GM19025 (cell line): Measurements from ENCODE around the gene OPN5.
A peak's percentile ranks its signal among the peaks of the same experiment; 100 is the strongest.
"Not testable (repeated sequence)": the region's sequence is repeated elsewhere in the genome, so short reads cannot be mapped to it uniquely, and the experiment has no call there.

Experiments used
- ATAC-seq: cut with Tn5 transposase; IDR thresholded peaks from one replicate; pipeline ENCODE4 v1.9.1; 2021; ENCODE audit warnings: mild to moderate bottlenecking, low read depth, moderate library complexity; ENCODE audit not compliant: unreplicated experiment

The OPN5 gene

GRCh38 chr6:47781732-47782131 lies at the start of gene OPN5:
OPN5 (plus strand) TSS chr6:47782032; CDS start chr6:47782067, 35 bp downstream.
- ATAC-seq, result no peak

- peak; percentile 54 for ATAC-seq
Observed at GRCh38 chr6:47733879-47734558, 47.8 kb upstream of the OPN5 start.

GRCh38 chr6:47734831-47735481 lies 46.9 kb upstream of the OPN5 start:
- ATAC-seq, result no peak

DNA sequence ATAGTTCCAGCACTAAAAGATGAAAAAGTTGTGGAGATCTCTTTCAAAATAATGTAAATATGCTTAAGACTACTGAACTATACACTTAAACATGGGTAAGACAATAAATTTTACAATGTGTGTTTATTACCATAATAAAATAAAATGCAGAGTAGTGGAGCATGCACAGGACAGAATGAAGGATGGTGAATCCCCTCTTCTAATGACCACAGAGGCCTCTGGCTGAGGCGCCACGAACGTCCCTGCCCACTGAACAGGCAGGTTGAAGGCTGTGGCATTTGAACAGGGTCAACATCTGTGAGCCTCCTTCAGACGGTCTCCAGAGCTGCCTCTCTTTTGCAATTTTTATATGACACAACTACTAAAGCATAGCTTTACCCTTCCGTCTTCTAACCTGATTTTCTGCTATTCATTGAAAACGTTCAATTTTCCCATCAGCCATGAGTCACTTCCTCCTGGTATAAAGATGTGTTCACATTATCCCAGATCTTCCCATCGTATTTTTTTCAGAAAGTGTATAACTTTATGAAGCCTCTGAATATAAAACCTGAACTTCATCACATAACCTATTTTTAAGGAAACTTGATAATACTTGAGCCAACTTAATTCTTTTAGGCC lies 45.6 kb upstream of the OPN5 start:
- no peak for ATAC-seq

DNA sequence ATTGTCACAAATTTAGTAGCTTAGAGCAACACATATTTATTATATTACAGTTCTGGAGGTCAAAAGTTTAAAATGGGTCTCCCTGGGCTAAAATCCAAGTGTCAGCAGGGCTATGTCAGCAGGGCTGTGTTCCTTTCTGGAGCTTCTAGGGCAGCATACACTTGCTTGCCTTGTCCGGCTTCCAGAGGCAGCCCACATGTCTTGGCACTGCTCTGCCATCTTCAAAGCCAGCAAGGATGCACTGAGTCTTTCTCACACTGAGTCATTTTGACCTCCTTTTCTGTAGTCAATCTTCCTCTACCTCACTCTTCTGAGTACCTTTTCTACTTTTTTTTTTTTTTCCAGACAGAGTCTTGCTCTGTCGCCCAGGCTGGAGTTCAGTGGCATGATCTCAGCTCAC lies 44.4 kb upstream of the OPN5 start:
- no peak for ATAC-seq

- no peak for ATAC-seq
Observed at GRCh38 chr6:47740714-47741113, 41.1 kb upstream of the OPN5 start.

GRCh38 chr6:47741807-47742206 lies 40.0 kb upstream of the OPN5 start:
- ATAC-seq, result no peak

- no peak for ATAC-seq
Observed at GRCh38 chr6:47743744-47744143, 38.1 kb upstream of the OPN5 start.

DNA sequence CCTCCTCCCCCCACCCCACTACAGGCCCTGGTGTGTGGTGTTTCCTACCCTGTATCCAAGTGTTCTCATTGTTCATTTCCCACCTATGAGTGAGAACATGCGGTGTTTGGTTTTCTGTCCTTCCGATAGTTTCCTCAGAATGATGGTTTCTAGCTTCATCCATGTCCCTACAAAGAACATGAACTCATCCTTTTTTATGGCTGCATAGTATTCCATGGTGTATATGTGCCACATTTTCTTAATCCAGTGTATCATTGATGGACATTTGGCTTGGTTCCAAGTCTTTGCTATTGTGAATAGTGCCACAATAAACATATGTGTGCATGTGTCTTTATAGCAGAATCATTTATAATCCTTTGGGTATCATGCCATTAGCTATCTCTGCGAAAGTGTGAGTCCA lies 36.6 kb upstream of the OPN5 start:
- not testable (repeated sequence) for ATAC-seq

GRCh38 chr6:47749757-47750156 lies 32.1 kb upstream of the OPN5 start:
- no peak for ATAC-seq

- no peak for ATAC-seq
Observed at GRCh38 chr6:47752801-47753200, 29.0 kb upstream of the OPN5 start.

DNA sequence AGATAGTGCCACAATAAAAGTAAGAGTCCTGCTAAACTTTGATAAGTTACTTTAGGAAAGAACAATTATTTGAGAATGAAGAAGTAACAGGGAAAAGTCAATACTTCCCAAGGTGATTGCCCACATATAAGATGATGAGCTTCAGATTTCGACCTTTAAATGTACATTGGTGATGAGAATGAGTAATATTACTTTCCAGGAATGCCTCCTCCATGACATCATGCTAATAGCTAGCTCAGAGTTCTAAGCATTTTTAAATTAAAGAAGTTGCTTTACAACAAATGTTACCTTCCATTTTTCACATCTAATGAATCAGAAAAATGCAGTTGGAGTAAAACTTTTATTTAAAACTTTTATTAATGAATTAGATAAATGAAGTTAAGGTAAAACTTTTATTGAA lies 22.5 kb upstream of the OPN5 start:
- ATAC-seq, result no peak

GRCh38 chr6:47762502-47762901 lies 19.3 kb upstream of the OPN5 start:
- ATAC-seq, result no peak

DNA sequence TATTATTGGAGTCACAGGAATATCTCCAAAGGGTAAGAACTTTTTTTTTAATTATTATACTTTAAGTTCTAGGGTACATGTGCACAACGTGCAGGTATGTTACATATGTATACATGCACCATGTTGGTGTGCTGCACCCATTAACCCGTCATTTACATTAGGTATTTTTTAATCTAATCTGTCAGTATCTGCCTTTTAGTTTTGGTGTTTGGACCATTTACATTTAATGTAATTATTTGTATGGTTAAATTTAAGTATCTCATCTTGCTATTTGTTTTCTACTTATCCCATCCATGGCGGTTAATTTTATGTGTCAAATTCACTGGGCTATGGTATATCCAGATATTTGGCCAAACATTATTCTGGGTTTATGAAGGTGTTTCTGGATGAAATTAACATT lies 15.4 kb upstream of the OPN5 start:
- no peak for ATAC-seq

DNA sequence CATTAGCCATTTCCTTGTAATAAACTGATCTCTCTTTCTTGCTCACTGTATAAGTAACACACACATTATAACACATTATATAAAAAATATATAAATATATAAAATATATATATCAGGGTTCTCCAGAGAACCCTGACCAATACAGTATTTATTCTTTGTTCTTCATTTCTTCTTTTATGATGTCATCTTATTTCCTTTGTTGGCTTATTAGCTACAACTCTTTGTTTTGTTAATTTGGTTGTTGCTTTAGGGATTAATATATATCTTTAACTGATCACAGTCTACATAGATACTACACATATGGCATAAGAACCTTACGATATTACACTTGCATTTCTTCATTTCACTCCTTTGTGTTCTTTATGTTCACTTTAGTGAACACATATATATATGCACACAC lies 14.7 kb upstream of the OPN5 start:
- no peak for ATAC-seq

GRCh38 chr6:47769982-47770381 lies 11.8 kb upstream of the OPN5 start:
- ATAC-seq, result no peak

- ATAC-seq, result no peak
Observed at GRCh38 chr6:47772359-47772758, 9.5 kb upstream of the OPN5 start.

GRCh38 chr6:47773005-47773404 lies 8.8 kb upstream of the OPN5 start:
- ATAC-seq, result no peak

DNA sequence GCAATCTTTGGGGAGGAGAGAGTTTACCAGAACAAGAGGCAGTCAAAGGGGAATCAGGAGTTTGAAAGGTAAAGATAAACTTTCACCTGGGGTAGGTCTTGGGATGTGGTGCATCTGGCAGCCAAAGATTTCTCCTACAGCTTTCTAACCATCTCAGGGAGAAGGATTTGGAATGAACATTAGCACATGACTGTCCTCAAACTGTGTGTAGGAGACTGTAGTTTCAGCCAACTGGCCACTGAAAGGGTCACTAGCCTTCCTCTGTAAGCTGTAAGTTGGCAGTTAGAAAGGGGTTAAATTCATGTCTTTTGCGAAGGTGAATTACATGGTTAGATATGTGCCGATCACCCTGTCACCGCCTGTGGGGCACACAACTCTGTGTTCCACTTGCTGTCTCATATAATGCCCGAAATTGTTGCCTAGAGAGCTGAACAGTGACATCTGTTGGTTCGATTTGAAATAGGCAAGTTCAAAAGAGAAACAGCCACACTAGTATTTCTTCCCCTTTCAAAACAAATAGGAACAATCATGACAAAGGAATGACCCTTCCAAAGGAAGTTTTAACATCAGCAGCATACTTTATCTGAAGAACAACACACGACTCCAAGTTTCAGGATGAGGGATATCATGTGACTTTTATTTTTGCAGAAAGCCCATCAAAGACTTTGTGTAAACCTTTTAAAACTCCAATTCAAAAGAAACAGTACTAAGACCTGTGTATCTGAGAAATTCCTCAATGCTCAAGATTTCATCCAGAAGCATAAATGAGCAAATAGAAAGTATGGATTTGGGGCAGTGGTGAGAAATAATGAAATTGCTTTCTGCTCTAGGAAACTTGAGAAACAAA lies 1.1 kb upstream of the OPN5 start:
- no peak for ATAC-seq

- ATAC-seq, result no peak
Observed at GRCh38 chr6:47785182-47785581, 3.4 kb downstream of the OPN5 start.
